HL-60/S4 treated with retinoic acid at 250 ng/mL for 4 days and 3 days (cell line): Measurements from ENCODE around the gene SLC5A10.
"Not testable (repeated sequence)": the region's sequence is repeated elsewhere in the genome, so short reads cannot be mapped to it uniquely, and the experiment has no call there.

Experiments used
- in situ Hi-C: fragments of 300-500 bp; cut with MboI; formaldehyde crosslinking; loops from 2 replicates; pipeline ENCODE4 v1.7.0; 2022; ENCODE audit warnings: low sequenced_read_pairs

SLC5A10 gene

DNA sequence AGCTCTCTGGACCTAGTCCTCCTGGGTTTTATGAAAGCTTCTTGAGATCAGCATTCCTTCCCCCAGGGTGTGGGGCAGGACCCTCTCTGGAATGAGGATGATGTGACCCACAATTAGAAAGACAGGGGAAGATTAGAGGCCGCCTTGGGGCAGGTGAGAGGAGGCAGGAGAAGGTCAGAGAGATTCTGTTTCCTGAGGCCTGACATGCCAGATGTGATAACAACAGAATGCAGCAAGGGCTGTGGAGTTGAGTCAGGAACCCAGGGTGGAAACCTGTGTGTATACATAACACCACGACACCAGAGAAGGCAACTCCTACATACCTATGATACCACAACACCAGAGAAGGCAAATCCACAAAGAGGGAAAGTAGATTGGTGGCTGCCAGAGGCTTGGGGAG lies 5.4 kb upstream of the SLC5A10 start:
- in situ Hi-C loops: no loop called here

- in situ Hi-C loops: no loop called here
Measured at GRCh38 chr17:18947866-18948265, 4.1 kb upstream of the SLC5A10 start.

DNA sequence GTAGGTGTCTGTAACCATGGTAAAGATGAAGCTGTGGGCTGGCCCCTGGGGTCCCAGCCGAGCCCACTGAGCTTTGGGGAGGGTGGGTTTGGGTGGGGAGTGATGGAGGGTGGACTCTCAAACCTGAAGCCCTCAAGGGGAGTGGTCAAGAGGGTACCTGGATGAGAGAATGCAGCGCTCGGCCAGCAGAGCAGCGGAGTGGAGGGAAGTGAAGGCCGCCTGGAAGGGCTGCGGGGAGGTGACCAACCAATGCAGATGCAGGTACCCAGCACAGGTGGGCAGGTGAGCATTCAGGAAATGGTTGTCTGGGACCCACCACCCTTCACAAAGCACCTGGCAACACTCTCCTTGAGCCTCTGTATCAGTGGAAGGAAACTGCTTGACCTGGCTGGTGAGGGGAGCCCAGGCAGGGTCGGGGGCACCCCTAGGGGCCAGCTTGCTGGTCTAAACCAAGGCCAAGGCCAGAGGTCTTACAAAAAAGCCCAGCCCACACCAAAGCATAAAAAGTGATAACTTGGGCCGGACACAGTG lies 3.4 kb upstream of the SLC5A10 start:
- in situ Hi-C loops: no loop called here

DNA sequence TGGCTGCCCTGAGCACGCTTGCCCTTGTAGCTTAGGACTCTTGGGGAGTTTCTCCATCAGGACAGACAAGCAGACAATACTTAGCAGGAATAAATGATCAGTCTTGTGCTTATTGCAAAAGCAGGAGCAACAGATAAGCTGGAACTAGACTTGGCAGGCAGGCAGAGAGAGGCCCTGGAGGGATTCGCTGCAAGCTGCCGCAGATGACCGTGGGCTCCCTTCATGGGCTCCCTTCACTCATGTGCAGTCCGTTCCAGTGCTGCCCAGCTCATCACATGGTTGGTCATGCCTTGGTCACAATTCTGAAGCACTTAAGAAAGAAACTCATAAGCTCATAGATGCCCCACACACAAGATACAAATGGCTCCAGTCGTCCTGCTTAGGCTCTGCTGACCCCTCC lies 2.4 kb upstream of the SLC5A10 start:
- in situ Hi-C loops: no loop called here

GRCh38 chr17:18950346-18950745 lies 1.6 kb upstream of the SLC5A10 start:
- in situ Hi-C loops: no loop called here

DNA sequence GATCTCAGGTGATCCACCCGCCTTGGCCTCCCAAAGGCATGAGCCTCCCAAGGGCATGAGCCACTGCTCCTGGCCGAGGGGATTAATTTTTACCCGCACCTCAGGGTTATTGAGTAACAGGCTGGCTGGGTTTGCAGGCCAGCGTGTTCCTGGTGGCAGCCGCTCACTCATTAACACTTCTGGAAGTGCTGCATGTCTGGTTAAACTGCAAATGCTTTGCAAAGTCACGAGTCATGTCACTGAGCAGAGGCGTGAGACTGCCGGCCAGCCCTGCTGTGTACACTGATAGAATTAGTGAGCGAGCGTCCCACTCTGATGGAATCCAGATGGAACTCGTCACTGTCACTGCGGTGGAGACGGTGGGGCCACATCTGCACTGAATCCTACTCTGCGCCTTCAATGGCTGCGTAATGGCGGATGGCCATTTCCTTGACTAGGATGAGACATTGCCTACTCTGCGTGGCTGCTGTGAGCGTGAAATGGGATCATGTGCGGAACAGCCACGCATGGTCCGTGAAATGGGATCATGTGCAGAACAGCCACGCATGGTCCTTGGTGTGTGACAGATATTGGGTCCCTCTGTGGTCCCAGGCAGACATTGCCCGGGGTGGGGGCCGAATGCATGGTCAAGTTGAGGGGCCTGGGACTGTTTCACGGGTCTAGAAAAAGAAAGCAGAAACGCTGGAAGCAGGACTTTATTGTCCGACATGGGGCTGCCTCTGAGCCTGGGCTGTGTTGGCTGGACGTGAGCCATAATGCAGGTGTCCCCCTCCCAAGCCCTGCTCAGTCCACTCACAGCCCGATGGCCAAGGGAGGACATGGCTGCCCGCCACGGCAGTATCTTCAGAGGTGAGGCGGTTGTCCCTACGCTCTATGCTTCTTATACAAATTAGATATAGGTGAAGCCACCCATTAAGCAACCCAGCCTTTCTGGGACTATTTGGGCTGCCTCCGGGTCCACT lies 740 bp upstream of the SLC5A10 start:
- in situ Hi-C loops: no loop called here

- in situ Hi-C loops: no loop called here
Measured at GRCh38 chr17:18953231-18953728, 1.3 kb downstream of the SLC5A10 start.

- in situ Hi-C loops: no loop called here
Measured at GRCh38 chr17:18954321-18954720, 2.4 kb downstream of the SLC5A10 start.

DNA sequence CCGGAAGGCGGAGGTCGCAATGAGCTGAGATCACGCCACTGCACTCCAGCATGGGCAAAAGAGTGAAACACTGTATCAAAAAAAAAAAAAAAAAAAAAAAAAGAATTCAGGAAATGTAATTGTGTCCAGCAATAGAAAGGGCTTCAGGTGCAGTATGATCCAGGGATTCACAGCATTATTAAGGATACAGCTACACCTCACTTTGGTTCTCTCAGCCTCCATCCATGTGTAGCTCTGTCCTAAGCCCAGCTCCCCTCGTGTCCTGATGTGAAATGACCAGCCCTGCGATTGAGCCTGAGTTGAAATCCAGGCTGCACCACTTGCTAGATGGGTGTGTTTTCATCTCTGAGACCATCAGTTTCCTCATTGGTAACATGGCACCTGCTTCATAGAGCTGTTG lies 3.0 kb downstream of the SLC5A10 start:
- in situ Hi-C loops: no loop called here

GRCh38 chr17:18956021-18956420 lies 4.1 kb downstream of the SLC5A10 start:
- in situ Hi-C loops: not testable (repeated sequence)

DNA sequence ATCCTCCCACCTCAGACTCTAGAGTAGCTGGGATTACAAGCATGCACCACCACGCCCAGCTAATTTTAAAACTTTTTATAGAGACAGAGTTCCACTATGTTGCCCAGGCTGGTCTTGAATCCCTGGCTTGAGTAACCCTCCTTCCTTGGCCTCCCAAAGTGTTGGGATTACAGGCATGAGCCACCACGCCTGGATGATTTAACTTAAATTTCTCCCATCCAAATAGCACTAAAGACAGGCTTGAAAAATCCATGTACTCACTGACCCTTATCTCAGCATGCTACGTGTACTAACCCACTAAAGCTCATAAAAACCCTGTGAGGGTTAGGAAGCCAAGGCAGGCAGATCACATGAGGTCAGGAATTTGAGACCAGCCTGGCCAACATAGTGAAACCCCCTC lies 4.6 kb downstream of the SLC5A10 start:
- in situ Hi-C loops: no loop called here

DNA sequence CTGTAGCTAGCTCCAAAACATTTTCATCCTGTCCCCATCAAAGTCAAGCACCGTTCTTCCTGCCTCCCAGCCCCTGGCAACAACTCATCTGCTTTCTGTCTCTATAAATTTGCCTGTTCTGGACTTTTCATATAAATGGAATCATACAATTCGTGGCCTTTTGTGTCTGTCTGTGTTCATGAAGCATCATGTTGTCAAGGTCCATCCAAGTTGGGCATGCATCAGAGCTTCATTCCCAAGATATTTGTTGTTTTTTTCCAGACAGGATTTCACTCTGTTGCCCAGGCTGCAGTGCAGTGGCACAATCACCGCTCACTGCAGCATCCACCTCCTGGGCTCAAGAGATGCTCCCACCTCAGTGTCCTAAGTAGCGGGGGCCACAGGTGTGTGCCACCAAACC lies 5.9 kb downstream of the SLC5A10 start:
- in situ Hi-C loops: no loop called here

DNA sequence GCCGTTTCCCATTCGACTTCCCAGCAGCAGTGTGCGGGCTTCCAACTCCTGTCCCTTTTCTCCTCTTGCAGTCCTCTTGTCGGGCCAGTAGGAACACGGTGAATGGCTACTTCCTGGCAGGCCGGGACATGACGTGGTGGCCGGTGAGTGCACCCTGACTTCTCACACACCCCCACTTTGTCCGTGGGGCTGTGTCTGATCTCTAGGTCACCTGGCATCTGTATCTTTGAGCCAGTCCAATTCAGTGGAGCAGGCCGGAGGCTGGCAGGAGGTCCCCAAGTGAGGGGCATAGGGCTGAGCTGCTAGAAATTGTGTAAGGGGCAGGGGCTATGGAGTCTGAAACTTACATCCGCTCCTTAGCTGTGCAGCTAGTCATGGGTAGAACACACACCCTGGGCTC lies 6.6 kb downstream of the SLC5A10 start:
- in situ Hi-C loops: no loop called here

DNA sequence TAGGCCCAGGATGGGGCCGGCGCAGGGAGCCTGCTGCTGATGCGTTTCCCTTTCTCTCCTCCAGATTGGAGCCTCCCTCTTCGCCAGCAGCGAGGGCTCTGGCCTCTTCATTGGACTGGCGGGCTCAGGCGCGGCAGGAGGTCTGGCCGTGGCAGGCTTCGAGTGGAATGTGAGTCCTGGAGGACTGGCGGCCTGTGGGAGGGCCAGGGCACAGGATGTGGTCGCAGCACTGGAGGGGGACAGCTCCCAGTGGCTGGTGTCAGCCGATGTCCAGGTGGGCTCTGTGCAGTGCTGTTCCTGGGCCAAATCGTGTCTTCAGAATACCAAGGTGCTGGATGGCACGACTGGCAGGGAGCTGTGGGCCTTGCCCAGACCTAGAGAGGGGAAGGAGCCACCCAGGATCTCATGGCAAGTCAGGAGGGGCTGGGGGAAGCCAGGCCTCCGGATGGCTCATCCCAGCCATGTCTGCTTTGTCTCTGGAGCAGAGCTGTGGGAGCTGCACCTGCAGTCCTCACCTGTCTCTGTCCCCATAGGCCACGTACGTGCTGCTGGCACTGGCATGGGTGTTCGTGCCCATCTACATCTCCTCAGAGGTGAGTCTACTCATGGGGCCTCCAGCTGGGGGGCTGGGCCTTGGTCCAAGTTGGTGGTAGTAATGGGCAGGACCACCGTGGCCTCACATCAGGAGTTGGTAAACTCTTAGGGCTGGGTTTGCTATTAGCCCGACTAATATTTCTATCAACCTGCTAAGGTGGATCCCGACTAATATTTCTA lies 7.3 kb downstream of the SLC5A10 start:
- in situ Hi-C loops: no loop called here

DNA sequence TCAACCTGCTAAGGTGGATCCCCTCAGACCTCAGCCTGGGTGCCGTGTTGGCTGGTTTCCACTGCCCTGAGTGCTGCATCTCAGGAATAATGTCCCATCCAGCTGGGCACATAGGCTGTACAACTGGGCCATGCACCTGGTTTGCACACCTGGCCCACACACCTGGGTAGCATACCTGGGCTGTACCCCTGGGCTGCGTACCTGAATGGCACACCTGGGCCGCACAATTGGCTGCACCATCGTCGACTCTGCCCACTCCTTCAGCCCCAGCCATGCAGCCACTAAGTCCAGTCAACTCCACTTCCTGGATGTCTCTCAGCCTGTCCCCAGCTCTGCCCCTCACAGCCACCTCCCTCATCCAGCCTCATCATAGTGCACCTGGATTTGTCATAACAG lies 7.9 kb downstream of the SLC5A10 start:
- in situ Hi-C loops: no loop called here

DNA sequence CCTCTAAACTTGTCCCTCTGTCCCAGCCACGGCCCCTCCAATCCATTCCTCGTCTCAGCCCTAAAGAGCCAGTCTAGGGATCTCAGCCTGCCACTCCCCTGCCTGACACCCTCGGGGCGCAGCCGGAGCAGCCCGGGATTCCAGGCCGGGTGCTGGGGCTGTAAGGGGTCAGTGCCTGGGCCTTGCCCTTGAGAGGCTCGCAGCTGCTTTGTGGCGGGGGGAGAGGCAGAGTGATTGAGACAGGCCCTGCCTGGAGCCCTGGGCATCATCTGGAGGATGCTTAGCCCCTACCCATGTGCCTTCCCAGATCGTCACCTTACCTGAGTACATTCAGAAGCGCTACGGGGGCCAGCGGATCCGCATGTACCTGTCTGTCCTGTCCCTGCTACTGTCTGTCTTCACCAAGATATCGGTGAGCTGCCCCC lies 8.3 kb downstream of the SLC5A10 start:
- in situ Hi-C loops: no loop called here

GRCh38 chr17:18960803-18961511 lies 9.0 kb downstream of the SLC5A10 start:
- in situ Hi-C loops: no loop called here

DNA sequence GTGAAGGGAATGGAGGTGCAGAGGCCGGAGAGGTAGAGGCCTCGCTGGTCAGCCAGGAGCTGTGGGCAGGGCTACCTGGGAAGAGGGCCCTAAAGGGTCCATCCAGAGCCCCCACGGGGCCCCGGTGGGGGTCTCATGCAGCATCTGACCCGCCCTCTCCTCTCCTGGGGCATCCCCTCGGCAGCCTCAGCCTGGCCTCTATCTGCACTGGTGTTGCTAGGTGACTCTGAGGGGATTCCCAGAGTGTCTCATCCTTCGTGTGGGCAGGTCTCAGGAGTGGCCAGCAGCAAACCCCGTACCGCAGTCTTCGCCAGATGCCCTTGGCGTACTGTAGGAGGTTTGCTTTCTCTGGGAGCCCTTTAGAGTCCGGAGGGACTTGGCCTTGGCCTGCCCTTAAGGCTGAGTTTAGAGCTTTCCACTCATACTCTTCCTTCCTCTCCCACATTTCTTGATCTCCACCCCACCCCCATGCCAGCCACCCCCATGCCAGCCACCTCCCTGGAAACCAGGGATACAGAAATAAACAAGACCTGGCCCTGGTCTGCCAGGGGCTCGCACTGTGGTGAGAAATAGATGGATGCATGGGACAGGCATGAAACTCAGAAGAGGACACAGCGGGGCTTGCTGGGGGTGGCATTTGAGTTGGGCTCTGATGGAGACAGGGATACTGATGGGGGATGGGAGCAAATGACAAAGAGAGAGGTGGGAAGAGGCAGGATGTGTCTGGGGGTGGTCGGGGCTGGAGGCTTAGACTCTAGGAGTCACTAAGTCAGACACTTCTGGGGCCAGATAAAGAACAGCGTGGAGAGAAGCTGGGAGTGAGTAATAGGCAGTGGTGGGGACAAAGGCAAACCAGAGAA lies 9.9 kb downstream of the SLC5A10 start:
- in situ Hi-C loops: no loop called here

GRCh38 chr17:18962494-18962815 lies 10.5 kb downstream of the SLC5A10 start:
- in situ Hi-C loops: no loop called here
